GM23248 (cell line): ENCODE measurements around the gene TBC1D2B.
"Not testable (repeated sequence)": the region's sequence is repeated elsewhere in the genome, so short reads cannot be mapped to it uniquely, and the experiment has no call there.

ENCODE experiments used
- EZH2 ChIP-seq: fragments of 200-600 bp; sonication (generic); IDR thresholded peaks from 2 replicates; pipeline ENCODE4 v1.6.1; 2018; ENCODE audit warnings: antibody characterized with exemption, mild to moderate bottlenecking; ENCODE audit not compliant: insufficient read depth, poor library complexity, severe bottlenecking
- EZH2phosphoT487 ChIP-seq: fragments of 200-600 bp; sonication (generic); IDR thresholded peaks from 2 replicates; pipeline ENCODE4 v1.6.1; 2018; ENCODE audit warnings: antibody characterized with exemption, moderate library complexity, mild to moderate bottlenecking, low read depth; ENCODE audit not compliant: insufficient read depth

- TF ChIP-seq EZH2, EZH2phosphoT487: not testable (repeated sequence)
Observed at GRCh38 chr15:77977903-77978758, 99.4 kb downstream of the TBC1D2B start.
